ENCODE measurements around the gene ACRBP. TPM values are rescaled to one million over a fixed set of nuclear protein-coding genes. Genes with fewer than 3 reads are reported as not detected.
A peak's percentile ranks its signal among the peaks of the same experiment; 100 is the strongest.

The ACRBP gene
- total RNA-seq (2014; rRNA removed) (0.77 TPM in 1 of 2 replicates, not detected in the other), Bru-seq, nascent RNA (percentile 32 among the genes with signal in this experiment), BruChase-seq, experiment 1, labeled RNA remaining after a 6-hour chase (percentile 43 among the genes with signal in this experiment), BruChase-seq, experiment 2, labeled RNA remaining after a 2-hour chase (percentile 36 among the genes with signal in this experiment)
- long read RNA-seq, partial matches to known transcripts = 2 of 2 reads
- long read RNA-seq, other reads (novel, unspliced or antisense) = 0 of 2 reads

DNA sequence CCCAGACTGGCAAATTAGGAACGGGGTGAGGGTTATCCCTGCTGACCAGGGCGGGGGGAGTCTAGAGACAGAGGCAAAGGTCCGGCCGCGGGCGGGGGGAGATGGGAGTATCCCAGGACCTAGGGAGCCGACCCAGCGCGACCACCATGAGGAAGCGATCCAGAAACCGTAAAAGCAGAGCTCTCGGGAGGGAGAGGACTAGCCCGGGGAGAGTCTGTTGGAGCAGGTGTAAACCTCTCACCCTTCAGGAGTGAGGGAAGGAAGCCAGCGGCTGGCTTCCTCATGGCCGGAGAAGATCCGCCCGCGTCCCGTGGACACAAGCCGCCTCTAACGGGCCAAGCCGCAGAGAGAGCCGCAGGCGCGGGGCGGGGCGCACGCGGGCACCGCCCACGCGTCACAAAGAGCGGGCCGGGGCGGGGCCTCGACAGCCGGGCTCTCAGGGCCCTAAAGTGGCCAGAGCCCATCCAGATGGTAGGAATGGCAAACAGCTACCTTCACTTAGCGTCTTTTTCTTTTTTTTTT lies at the start of gene ACRBP:
TSS of gene ACRBP (minus strand) at position 350 of the 522 bp plus-strand sequence. CDS start at position 284, 66 bp downstream.
- H3K36me3 ChIP-seq (ENCODE audit: low read depth, low read length) = no peaks in the 10 kb centered on the region
- no peak within 1 kb of the TSS for H3K27ac ChIP-seq (ENCODE audit: low read length)
- H3K9ac ChIP-seq (ENCODE audit: low read length) = no peak within 1 kb of the TSS
- no peak within 1 kb of the TSS for H3K4me2 ChIP-seq (ENCODE audit: low read length)
- intact Hi-C loops (cut with micrococcal nuclease) = no loop called here
- H3K4me3 ChIP-seq (ENCODE audit: low read length) = no peak within 1 kb of the TSS
- no peaks in the 10 kb centered on the region for H3F3A ChIP-seq (ENCODE audit: low read length, unreplicated experiment)
- CTCF ChIA-PET = no interaction called here
- no peaks in the 10 kb centered on the region for H3K27me3 ChIP-seq (ENCODE audit: low read length)
- no peaks in the 10 kb centered on the region for H4K20me1 ChIP-seq (ENCODE audit: low read length)
- no peak for TF ChIP-seq EZH2 (IDR thresholded peaks at IDR 0.05; ENCODE audit: low read length, unreplicated experiment)
- TF ChIP-seq EZH2phosphoT487 (IDR thresholded peaks at IDR 0.05; ENCODE audit: borderline replicate concordance, low read length) = no peak
- TF ChIP-seq, protein P1, sequence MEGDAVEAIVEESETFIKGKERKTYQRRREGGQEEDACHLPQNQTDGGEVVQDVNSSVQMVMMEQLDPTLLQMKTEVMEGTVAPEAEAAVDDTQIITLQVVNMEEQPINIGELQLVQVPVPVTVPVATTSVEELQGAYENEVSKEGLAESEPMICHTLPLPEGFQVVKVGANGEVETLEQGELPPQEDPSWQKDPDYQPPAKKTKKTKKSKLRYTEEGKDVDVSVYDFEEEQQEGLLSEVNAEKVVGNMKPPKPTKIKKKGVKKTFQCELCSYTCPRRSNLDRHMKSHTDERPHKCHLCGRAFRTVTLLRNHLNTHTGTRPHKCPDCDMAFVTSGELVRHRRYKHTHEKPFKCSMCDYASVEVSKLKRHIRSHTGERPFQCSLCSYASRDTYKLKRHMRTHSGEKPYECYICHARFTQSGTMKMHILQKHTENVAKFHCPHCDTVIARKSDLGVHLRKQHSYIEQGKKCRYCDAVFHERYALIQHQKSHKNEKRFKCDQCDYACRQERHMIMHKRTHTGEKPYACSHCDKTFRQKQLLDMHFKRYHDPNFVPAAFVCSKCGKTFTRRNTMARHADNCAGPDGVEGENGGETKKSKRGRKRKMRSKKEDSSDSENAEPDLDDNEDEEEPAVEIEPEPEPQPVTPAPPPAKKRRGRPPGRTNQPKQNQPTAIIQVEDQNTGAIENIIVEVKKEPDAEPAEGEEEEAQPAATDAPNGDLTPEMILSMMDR (conservative IDR thresholded peaks at IDR 0.05; ENCODE audit: low read depth, low read length) = no peak
- POLR2A ChIA-PET (ENCODE audit: unreplicated experiment) = no interaction called here
- H3K4me1 ChIP-seq (ENCODE audit: insufficient read depth, low read length) = no peaks in the 10 kb centered on the region
- ATAC-seq = no peak
- DNase-seq = no peak
- no peaks in the 10 kb centered on the region for H3K9me2 ChIP-seq (replicated peaks; ENCODE audit: low read length)
- no peak within 1 kb of the TSS for H2AFZ ChIP-seq (ENCODE audit: low read length)
- H3K9me3 ChIP-seq (ENCODE audit: low read length) = no peaks in the 10 kb centered on the region
- no TSS peak for BruUV-seq (replicated peaks)
- H3K79me2 ChIP-seq (ENCODE audit: low read length) = no peaks in the 10 kb centered on the region

DNA sequence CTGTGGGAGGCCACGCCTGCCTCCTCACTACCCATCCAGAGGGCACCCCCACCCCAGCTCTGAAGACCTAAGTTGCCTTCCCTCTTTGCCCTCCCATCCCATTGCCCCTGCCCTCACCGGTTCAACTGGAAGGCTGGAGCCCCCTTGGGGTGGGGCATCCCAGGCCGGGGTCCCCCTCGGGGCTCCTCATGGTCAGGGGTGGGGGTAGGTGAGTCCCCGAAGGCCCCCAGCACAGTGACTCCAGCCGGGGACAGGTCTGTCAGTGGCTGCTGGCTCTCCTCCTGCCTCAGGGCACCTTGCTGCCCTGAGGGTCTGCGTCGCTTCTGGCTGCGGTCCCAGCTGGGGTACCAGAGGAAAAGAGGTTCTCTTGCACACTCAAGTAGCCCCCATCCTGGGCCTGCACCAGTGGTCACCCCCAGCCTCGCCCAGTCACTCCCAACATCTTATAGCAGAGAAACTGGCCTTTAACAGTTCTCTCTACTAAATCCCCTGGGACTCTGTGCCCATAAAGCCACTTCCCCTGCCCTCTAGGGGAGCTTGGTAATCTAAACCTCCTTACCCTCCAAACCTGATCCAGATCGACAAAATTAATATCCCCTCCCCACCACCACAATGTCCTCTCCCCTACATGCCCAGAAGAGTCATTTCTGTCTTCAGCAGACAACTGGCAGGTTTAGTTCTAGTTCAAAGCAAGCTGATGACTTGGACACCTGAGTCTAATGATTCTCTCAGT lies 48.2 kb upstream of the ACRBP start:
- Histone ChIP-seq H3K27ac (ENCODE audit: low read length) (no peak overlapping the region), H2AFZ (ENCODE audit: low read length) (no peak overlapping the region), H3K9me2 (replicated peaks; ENCODE audit: low read length) (no peaks in the 10 kb centered on the region), H3K27me3 (ENCODE audit: low read length) (peaks cover 18% of the 10 kb centered on the region), H3K4me2 (ENCODE audit: low read length) (no peak overlapping the region), H3K4me3 (ENCODE audit: low read length) (no peak overlapping the region), H4K20me1 (ENCODE audit: low read length) (no peaks in the 10 kb centered on the region), H3K9ac (ENCODE audit: low read length) (no peak overlapping the region), H3F3A (ENCODE audit: low read length, unreplicated experiment) (no peaks in the 10 kb centered on the region), H3K4me1 (ENCODE audit: insufficient read depth, low read length) (no peaks in the 10 kb centered on the region), H3K36me3 (ENCODE audit: low read depth, low read length) (no peaks in the 10 kb centered on the region), H3K9me3 (ENCODE audit: low read length) (no peaks in the 10 kb centered on the region), H3K79me2 (ENCODE audit: low read length) (peaks cover under 1% of the 10 kb centered on the region; the same call in 1 of the 2 replicates)
- no peak for ATAC-seq
- TF ChIP-seq EZH2 (IDR thresholded peaks at IDR 0.05; ENCODE audit: low read length, unreplicated experiment) = no peak
- no peak for TF ChIP-seq EZH2phosphoT487 (IDR thresholded peaks at IDR 0.05; ENCODE audit: borderline replicate concordance, low read length)
- TF ChIP-seq, protein P1 (conservative IDR thresholded peaks at IDR 0.05; ENCODE audit: low read depth, low read length) = no peak
- DNase-seq = no peak
- intact Hi-C loops (cut with micrococcal nuclease) = loop anchor here (5.0 kb wide), 1 partner anchor 78 kb away; no protein-coding TSS in a partner anchor
- POLR2A ChIA-PET (ENCODE audit: unreplicated experiment) = no interaction called here
- CTCF ChIA-PET = no interaction called here
- BruUV-seq (replicated peaks) = no TSS peak

Measured in PC-3 (cell line).